Gastrocnemius medialis (tissue), 4 donors: ENCODE results near the gene PPP2R3B. TPM values are rescaled to one million over a fixed set of nuclear protein-coding genes. Genes with fewer than 3 reads are reported as not detected.

Experiments
- ATAC-seq, 2 donors: fragments of 150-250 bp; one replicate each; pipeline ENCODE4 v1.9.1; 2016
- DNase-seq, 2 donors: peaks; one replicate each; pipeline ENCODE4 v3.0.0-alpha.2; 2019
- H3K27ac ChIP-seq, 4 donors: fragments of 200-600 bp; sonication (generic); 1 replicate in 1 of 4; 2 replicates in 3 of 4; pipeline ENCODE4 v1.5.1; 2016 to 2018; ENCODE audit warnings: mild to moderate bottlenecking in 2 of 4, moderate library complexity in 1 of 4
- H3K27me3 ChIP-seq, 3 donors: fragments of 200-600 bp; sonication (generic) in 2 of 3; 1 replicate in 1 of 3; 2 replicates in 2 of 3; pipeline versions ENCODE4 v1.5.1 to v1.6.0; 2016 to 2019; ENCODE audit warnings: mild to moderate bottlenecking in 1 of 3, moderate library complexity in 1 of 3
- H3K36me3 ChIP-seq, 2 donors: fragments of 200-600 bp; sonication (generic) in 1 of 2; one replicate each; pipeline ENCODE4 v1.5.1; 2017 to 2018
- H3K4me1 ChIP-seq, 2 donors: fragments of 200-600 bp; sonication (generic) in 1 of 2; one replicate each; pipeline ENCODE4 v1.5.1; 2016 to 2017; ENCODE audit warnings: mild to moderate bottlenecking in 2 of 2
- H3K4me3 ChIP-seq, 4 donors: fragments of 200-600 bp; sonication (generic) in 3 of 4; 1 replicate in 1 of 4; 2 replicates in 3 of 4; pipeline ENCODE4 v1.5.1; 2016 to 2019; ENCODE audit warnings: mild to moderate bottlenecking in 2 of 4
- H3K9me3 ChIP-seq, 3 donors: fragments of 200-600 bp; sonication (generic) in 2 of 3; 1 replicate in 1 of 3; 2 replicates in 2 of 3; pipeline ENCODE4 v1.5.1; 2016 to 2019
- POLR2A ChIP-seq, 2 donors: fragments of 450-650 bp; IDR thresholded peaks; one replicate each; pipeline ENCODE4 v1.6.1; 2017; ENCODE audit warnings: antibody characterized with exemption in 2 of 2, mild to moderate bottlenecking in 2 of 2, moderate library complexity in 2 of 2
- in situ Hi-C, 4 donors: fragments of 200-750 bp; cut with MboI; loops; one replicate each; pipeline versions ENCODE4 v1.15.0 to v1.8.0; 2017; ENCODE audit warnings: low sequenced_read_pairs in 4 of 4
- intact Hi-C: fragments of 100-400 bp; cut with DNase I; formaldehyde crosslinking; loops from one replicate; pipeline ENCODE4 v1.15.1; 2023; ENCODE audit warnings: low total_unique reads
- total RNA-seq, 4 donors: library from RNA; depleted of rRNA; stranded (reverse); fragments of >200 nt; gene quantifications; one replicate each; pipeline versions ENCODE4 v1.1.0 to v1.2.3, GENCODE V29; 2016
- TF ChIP-seq, protein P1 (sequence below), 5 experiments: fragments of 450-650 bp in 3 of 5; fragments of 200-600 bp in 2 of 5; sonication (generic) in 2 of 5; IDR thresholded peaks in 4 of 5; conservative IDR thresholded peaks in 1 of 5; 1 replicate in 4 of 5; 2 replicates in 1 of 5; pipeline ENCODE4 v1.5.1; 2016 to 2019; ENCODE audit warnings: antibody characterized with exemption in 5 of 5, mild to moderate bottlenecking in 3 of 5, moderate library complexity in 3 of 5

Gene PPP2R3B
- total RNA-seq, 4 donors from 2014 or later: 53.8 to 103 (median 69.4) TPM

DNA sequence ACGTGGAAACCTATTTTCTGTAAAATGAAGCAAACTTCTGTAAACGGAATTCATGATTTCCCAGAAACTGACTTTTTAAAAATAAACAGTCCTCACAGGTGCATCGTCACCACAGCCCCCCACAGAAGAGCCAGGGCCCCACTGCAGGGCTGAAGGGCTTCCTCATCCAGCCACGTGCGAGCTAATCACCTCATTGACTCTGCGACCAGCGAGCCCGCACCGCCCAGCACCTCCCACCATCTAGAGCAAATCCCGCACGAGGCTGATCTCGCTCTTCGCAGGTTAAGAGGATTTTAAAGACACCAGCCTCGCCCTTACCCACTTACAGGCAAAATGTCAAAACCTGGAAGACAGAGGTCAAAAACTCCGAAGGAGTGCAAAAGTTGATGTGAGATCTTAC lies 14.8 kb downstream of the PPP2R3B start:
- peaks cover 40 to 47% of the 10 kb centered on the region in 2 donors for H3K4me1 ChIP-seq
- peak overlapping the region; percentile 46 to 65 (median 56) for H3K4me3 ChIP-seq
- DNase-seq (no peak), ATAC-seq (no peak)
- H3K9me3 ChIP-seq: no peaks in the 10 kb centered on the region
- no peaks in the 10 kb centered on the region for H3K27me3 ChIP-seq
- in situ Hi-C loops (no loop called here), intact Hi-C loops (loop anchor here (2.0 kb wide), 2 partner anchors 15 to 53 kb away; partner anchors contain the start of genes GTPBP6 and PPP2R3B)
- no peak for TF ChIP-seq POLR2A (IDR thresholded peaks at IDR 0.05)
- peak overlapping the region; percentile 89 to 98 (median 94) for H3K27ac ChIP-seq
- H3K36me3 ChIP-seq: no peaks in the 10 kb centered on the region

DNA sequence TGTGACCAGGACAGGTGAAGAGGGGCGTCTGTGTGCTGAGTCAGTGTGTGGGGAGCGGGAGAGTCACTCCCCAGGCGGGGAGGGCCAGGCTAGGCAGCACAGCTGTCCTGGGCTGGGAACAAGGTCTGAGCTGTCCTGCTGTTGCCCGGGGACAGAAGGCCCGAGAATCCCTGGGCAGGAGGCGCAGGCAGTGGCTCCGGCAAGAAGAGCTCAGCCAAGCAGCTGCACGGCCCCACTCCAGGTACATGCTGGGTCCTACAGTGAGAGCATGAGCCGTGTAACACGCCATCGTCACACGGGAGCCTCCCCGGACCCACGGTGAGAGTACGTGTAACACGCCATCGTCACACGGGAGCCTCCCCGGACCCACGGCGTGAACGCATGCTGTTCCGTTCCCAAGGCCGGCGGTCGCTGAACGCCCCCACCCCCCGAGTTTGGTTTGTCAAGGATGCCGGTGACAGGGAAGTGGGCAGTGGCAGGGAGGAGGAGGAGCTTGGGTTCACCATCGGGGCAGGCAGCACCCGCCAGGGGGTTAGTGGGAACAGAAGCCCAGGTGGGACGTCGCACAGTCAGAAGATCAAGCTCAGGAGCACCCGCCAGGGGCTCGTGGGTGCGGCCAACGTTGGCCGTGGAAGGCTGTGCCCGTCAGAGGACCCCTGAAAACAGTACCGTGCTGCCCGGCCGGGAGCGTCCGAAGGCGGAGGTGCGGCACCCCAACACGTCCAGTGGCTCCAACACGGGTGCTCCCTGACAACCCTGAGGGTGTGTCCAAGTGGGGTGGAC lies 15.6 kb downstream of the PPP2R3B start:
- no peaks in the 10 kb centered on the region for H3K27me3 ChIP-seq
- H3K4me1 ChIP-seq: peaks cover 40 to 47% of the 10 kb centered on the region in 2 donors
- intact Hi-C loops: loop anchor here (2.0 kb wide), 1 partner anchor 52 kb away; the partner anchor contains the start of gene GTPBP6

DNA sequence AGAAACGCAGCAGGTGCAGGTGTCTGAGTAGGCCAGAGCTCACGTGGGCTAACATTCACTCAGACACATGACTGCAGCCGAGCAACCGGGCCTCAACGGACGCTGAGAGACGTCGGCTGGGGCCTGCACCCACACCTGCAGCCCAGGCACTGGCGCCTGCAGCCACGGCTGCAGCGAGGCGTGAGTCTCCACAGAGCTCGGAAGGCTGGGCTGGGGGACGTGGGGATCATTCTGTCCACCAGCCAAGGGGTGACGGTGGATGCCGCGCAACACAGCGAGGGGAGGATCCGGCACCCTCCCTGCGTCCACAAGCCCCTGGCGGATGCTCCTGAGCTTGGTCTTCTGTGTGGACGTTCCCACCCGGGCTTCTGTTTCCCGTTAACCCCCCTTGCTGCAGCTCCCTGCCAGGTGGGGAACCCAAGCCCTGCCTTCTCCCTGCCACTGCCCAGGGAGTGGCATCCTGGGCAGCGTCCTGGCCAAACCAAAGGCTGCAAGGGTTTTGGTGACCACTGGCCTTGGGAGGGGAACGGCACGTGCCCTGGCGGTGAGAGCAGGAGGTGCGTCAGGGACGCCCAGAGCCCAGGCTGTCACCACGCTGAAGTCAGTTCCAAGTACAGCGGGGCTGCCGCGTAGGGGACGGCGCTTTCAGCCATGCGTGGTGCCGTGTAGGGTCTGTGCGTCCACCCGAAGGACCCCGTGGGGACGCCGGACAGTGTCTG lies 16.3 kb downstream of the PPP2R3B start:
- H3K4me3 ChIP-seq: peak overlapping the region; percentile 46 to 65 (median 56)
- in situ Hi-C loops: no loop called here
- no peaks in the 10 kb centered on the region for H3K36me3 ChIP-seq
- TF ChIP-seq POLR2A (IDR thresholded peaks at IDR 0.05): peak; percentile 73 to 84
- TF ChIP-seq, protein P1, sequence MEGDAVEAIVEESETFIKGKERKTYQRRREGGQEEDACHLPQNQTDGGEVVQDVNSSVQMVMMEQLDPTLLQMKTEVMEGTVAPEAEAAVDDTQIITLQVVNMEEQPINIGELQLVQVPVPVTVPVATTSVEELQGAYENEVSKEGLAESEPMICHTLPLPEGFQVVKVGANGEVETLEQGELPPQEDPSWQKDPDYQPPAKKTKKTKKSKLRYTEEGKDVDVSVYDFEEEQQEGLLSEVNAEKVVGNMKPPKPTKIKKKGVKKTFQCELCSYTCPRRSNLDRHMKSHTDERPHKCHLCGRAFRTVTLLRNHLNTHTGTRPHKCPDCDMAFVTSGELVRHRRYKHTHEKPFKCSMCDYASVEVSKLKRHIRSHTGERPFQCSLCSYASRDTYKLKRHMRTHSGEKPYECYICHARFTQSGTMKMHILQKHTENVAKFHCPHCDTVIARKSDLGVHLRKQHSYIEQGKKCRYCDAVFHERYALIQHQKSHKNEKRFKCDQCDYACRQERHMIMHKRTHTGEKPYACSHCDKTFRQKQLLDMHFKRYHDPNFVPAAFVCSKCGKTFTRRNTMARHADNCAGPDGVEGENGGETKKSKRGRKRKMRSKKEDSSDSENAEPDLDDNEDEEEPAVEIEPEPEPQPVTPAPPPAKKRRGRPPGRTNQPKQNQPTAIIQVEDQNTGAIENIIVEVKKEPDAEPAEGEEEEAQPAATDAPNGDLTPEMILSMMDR (IDR thresholded peaks at IDR 0.05 in 4 of 5, conservative IDR thresholded peaks at IDR 0.05 in 1 of 5): peak; percentile 13 to 58 (median 42)
- ATAC-seq (peak; percentile 55 to 57), DNase-seq (peak; percentile 79 to 89)
- no peaks in the 10 kb centered on the region for H3K9me3 ChIP-seq
- H3K27me3 ChIP-seq: no peaks in the 10 kb centered on the region
- peaks cover 40 to 47% of the 10 kb centered on the region in 2 donors for H3K4me1 ChIP-seq
- H3K27ac ChIP-seq: peak overlapping the region; percentile 89 to 98 (median 94)
- intact Hi-C loops: loop anchor here (2.0 kb wide), 1 partner anchor 52 kb away; the partner anchor contains the start of gene GTPBP6

More for the DNA sequence above, 15.6 kb downstream of the PPP2R3B start:
- H3K4me3 ChIP-seq: peak overlapping the region; percentile 46 to 65 (median 56)
- no peaks in the 10 kb centered on the region for H3K36me3 ChIP-seq
- ATAC-seq (peak; percentile 27 to 46), DNase-seq (peak; percentile 59 to 75)
- H3K9me3 ChIP-seq: no peaks in the 10 kb centered on the region
- in situ Hi-C loops: no loop called here
- peak overlapping the region; percentile 89 to 98 (median 94) for H3K27ac ChIP-seq
- TF ChIP-seq, protein P1 (IDR thresholded peaks at IDR 0.05 in 4 of 5, conservative IDR thresholded peaks at IDR 0.05 in 1 of 5): peak in 1 of 5 experiments; percentile 2
- TF ChIP-seq POLR2A (IDR thresholded peaks at IDR 0.05): peak; percentile 22 to 23

DNA sequence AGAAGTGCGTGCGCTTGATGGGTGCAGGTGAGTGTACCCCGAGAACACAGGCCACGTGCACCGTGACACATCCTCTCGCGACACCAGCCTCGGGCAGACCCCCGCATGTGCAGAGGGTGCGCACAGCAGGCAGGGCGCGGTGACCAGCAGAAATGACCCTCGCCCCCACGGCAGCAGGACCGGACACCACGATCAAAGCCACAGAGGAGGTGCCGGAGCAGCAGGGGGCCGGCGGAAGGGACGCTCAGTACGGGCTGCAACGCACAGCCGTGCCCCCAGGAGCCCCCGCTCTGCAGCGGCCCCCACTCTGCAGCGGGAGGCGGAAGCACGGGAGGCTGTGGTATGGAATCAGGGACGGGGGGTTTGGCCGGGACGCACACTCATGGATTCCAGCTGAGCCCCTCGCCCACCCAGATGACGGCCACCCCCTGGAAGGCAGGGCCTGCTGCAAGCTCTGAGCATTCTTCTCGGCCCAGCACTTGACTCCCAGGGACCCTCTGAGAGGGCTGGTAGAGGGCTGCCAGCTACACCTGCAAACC lies 17.1 kb downstream of the PPP2R3B start:
- H3K36me3 ChIP-seq: no peaks in the 10 kb centered on the region
- intact Hi-C loops (loop anchor here (2.0 kb wide), 1 partner anchor 51 kb away; the partner anchor contains the start of gene GTPBP6), in situ Hi-C loops (no loop called here)
- peaks cover 40 to 47% of the 10 kb centered on the region in 2 donors for H3K4me1 ChIP-seq
- DNase-seq (no peak), ATAC-seq (no peak)
- no peaks in the 10 kb centered on the region for H3K27me3 ChIP-seq
- H3K4me3 ChIP-seq: peak overlapping the region in 3 of 4 donors; percentile 23 to 65 (median 44)
- no peaks in the 10 kb centered on the region for H3K9me3 ChIP-seq
- H3K27ac ChIP-seq: peak overlapping the region; percentile 89 to 98 (median 94)
- TF ChIP-seq, protein P1 (IDR thresholded peaks at IDR 0.05 in 4 of 5, conservative IDR thresholded peaks at IDR 0.05 in 1 of 5): no peak
- no peak for TF ChIP-seq POLR2A (IDR thresholded peaks at IDR 0.05)
